ENCODE data around the gene TPSD1. TPM values are rescaled to one million over a fixed set of nuclear protein-coding genes. Genes with fewer than 3 reads are reported as not detected.
"Not testable (repeated sequence)": the region's sequence is repeated elsewhere in the genome, so short reads cannot be mapped to it uniquely, and the experiment has no call there.

Gene TPSD1
- total RNA-seq, 1 donor from 2014 or later = not detected

DNA sequence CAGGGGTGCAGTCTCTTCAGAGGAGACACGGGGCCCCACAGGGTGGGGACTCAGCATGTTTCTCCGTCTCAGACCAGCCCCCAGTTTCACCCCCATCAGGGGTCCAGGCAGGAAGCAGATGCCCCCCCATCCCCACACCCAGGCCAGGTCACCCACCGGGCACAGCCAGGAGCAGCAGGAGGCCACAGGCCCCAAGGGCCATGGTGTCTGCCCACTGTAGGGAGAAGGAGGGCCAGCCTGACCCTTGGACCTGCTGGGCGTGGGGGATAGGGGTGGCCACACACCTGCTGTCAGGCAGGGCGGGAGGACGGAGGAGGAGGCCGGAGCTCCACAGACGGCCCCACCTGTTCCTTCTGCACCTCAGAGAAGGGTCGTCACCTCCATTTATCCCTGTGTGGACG lies 30.8 kb upstream of the TPSD1 start, which contains the start of gene TPSG1:
TPSG1 (minus strand) TSS at position 218 of the 401 bp plus-strand sequence; CDS start at position 202, 16 bp downstream.
- Mint-ChIP-seq H3K9me3 (ENCODE audit: unreplicated experiment) (no peaks in the 10 kb centered on the region), H3K27ac (ENCODE audit: unreplicated experiment) (no peak within 1 kb of the TSS), H3K4me1 (ENCODE audit: unreplicated experiment) (no peaks in the 10 kb centered on the region), H3K36me3 (ENCODE audit: low read depth, unreplicated experiment) (no peaks in the 10 kb centered on the region), H3K27me3 (ENCODE audit: unreplicated experiment) (peaks cover 7% of the 10 kb centered on the region), H3K4me3 (ENCODE audit: unreplicated experiment) (no peak within 1 kb of the TSS)
- no peak for DNase-seq (ENCODE audit: low spot score)
- TF ChIP-seq, protein P1, sequence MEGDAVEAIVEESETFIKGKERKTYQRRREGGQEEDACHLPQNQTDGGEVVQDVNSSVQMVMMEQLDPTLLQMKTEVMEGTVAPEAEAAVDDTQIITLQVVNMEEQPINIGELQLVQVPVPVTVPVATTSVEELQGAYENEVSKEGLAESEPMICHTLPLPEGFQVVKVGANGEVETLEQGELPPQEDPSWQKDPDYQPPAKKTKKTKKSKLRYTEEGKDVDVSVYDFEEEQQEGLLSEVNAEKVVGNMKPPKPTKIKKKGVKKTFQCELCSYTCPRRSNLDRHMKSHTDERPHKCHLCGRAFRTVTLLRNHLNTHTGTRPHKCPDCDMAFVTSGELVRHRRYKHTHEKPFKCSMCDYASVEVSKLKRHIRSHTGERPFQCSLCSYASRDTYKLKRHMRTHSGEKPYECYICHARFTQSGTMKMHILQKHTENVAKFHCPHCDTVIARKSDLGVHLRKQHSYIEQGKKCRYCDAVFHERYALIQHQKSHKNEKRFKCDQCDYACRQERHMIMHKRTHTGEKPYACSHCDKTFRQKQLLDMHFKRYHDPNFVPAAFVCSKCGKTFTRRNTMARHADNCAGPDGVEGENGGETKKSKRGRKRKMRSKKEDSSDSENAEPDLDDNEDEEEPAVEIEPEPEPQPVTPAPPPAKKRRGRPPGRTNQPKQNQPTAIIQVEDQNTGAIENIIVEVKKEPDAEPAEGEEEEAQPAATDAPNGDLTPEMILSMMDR (IDR thresholded peaks at IDR 0.05; ENCODE audit: unreplicated experiment) = no peak

DNA sequence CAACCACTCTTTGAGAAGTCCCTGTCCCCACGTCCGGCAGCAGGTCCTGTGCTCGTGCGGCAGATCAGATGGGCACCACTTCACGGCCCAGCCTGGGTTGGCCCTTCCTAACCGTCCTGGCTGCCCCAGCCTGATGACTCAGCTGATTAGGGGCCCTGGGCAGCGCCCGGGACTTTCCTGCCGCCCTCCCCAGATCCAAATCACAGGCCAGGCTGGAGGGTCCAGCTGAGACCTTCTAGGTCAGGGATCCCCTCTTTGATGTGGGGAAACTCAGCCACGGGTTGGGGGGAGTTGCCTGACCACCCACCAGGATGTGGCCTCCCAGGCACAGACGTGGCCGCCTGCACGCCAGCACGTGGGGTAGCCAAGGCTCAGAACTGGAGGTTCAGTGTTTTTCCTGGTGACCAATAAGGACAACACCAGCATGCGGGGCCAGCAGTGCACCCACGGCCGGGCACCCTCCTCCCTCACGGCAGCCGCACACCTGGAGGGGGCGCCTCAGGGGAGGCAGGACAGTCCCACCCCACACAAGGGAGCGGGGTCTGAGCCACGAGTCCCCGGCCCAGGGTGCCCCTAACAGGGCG lies 30.0 kb upstream of the TPSD1 start:
- not testable (repeated sequence) for H3K36me3 Mint-ChIP-seq (ENCODE audit: low read depth, unreplicated experiment); DNase-seq (ENCODE audit: low spot score); H3K4me3 Mint-ChIP-seq (ENCODE audit: unreplicated experiment); H3K27me3 Mint-ChIP-seq (ENCODE audit: unreplicated experiment); H3K9me3 Mint-ChIP-seq (ENCODE audit: unreplicated experiment); H3K27ac Mint-ChIP-seq (ENCODE audit: unreplicated experiment); H3K4me1 Mint-ChIP-seq (ENCODE audit: unreplicated experiment)

DNA sequence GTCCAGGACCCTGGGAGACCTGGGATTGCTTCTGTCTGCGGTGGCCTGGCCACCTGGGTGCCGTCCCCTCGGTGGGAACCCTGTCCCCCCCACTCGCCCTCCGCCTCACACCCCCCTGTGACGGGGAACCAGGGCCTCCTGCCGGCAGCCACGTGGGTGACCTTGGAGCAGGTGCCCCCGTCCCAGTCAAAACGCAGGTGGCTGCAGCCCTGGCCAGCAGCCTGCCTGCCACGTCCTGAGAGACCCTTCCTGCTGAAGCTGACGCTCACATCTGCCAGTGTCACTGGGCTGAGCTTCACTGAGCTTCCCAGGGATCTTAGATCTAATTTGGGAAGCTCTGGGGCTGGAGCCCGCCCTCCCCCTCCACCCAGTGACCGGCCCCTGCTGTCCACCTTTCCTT lies 29.2 kb upstream of the TPSD1 start:
- not testable (repeated sequence) for H3K27ac Mint-ChIP-seq (ENCODE audit: unreplicated experiment); H3K36me3 Mint-ChIP-seq (ENCODE audit: low read depth, unreplicated experiment)

DNA sequence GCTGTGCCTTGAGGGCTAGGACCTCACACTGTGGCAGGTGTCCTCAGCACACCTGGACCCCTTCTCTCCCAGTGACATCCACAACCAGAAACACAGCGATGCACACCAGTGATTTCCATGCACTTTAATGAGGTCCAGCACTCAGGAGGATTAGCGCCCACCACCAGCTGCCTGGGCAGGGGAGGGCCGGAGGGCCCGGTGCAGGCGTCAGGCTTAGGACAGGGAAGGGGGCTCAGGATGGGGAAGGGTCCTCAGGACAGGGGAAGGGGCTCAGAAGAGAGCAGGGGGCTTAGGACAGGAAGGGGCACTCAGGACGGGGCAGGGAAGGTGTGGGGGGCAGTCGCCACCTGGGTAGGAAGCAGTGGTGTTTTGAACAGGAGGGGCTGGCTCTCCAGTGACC lies 27.6 kb upstream of the TPSD1 start:
- H3K27me3 Mint-ChIP-seq (ENCODE audit: unreplicated experiment); H3K4me3 Mint-ChIP-seq (ENCODE audit: unreplicated experiment); H3K36me3 Mint-ChIP-seq (ENCODE audit: low read depth, unreplicated experiment); H3K27ac Mint-ChIP-seq (ENCODE audit: unreplicated experiment); H3K4me1 Mint-ChIP-seq (ENCODE audit: unreplicated experiment); DNase-seq (ENCODE audit: low spot score); H3K9me3 Mint-ChIP-seq (ENCODE audit: unreplicated experiment): not testable (repeated sequence)

More for the DNA sequence above, 29.2 kb upstream of the TPSD1 start:
- H3K4me1 Mint-ChIP-seq (ENCODE audit: unreplicated experiment); H3K4me3 Mint-ChIP-seq (ENCODE audit: unreplicated experiment); H3K9me3 Mint-ChIP-seq (ENCODE audit: unreplicated experiment); H3K27me3 Mint-ChIP-seq (ENCODE audit: unreplicated experiment); DNase-seq (ENCODE audit: low spot score): not testable (repeated sequence)

DNA sequence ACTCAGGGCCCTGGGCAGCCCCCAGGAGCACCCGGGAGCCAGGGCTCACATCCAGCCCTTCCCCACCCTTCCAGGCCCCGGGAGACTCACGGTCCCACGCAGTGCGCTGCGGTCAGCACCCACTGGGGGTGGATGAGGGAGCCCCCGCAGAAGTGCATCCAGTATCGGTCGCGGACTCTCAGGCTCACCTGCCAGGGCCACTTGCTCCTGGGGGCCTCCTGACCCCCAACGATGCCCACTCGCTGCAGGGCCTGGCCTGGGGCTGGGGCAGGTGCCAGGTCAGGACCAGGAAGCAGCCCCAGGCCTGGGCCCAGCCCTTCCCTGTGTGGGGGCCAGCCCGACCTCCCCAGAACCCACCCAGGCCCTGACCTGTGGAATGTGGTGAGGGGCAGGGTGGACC lies 26.4 kb upstream of the TPSD1 start:
- not testable (repeated sequence) for H3K36me3 Mint-ChIP-seq (ENCODE audit: low read depth, unreplicated experiment); H3K27ac Mint-ChIP-seq (ENCODE audit: unreplicated experiment)

DNA sequence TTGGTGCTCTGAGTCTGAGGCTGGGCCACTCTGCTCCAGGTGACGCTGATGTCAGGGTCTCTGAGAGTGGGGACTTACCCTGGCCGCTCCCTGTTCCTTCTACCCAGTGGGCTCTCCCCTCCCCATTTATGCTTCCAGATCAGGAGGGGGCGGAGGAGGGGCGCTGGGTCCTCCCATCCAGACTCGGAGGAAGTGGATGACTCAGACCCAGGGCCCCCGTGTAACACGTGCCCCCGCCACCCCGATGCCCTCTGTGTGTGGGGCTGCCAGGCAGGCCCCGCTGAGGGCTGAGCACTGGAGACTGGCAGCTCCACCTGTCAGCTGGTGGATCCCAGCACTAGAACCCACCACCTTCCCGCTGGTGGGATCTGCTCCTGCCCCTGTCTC lies 25.8 kb upstream of the TPSD1 start, which contains the start of gene TPSB2:
TPSB2 (minus strand) TSS at position 101 of the 387 bp plus-strand sequence. CDS start 233 bp downstream, outside the sequence.
- DNase-seq (ENCODE audit: low spot score); H3K4me3 Mint-ChIP-seq (ENCODE audit: unreplicated experiment); H3K27me3 Mint-ChIP-seq (ENCODE audit: unreplicated experiment); H3K9me3 Mint-ChIP-seq (ENCODE audit: unreplicated experiment); H3K36me3 Mint-ChIP-seq (ENCODE audit: low read depth, unreplicated experiment); H3K27ac Mint-ChIP-seq (ENCODE audit: unreplicated experiment); H3K4me1 Mint-ChIP-seq (ENCODE audit: unreplicated experiment): not testable (repeated sequence)

More for the DNA sequence above, 26.4 kb upstream of the TPSD1 start:
- not testable (repeated sequence) for H3K4me3 Mint-ChIP-seq (ENCODE audit: unreplicated experiment); DNase-seq (ENCODE audit: low spot score); H3K27me3 Mint-ChIP-seq (ENCODE audit: unreplicated experiment); H3K9me3 Mint-ChIP-seq (ENCODE audit: unreplicated experiment); H3K4me1 Mint-ChIP-seq (ENCODE audit: unreplicated experiment)

DNA sequence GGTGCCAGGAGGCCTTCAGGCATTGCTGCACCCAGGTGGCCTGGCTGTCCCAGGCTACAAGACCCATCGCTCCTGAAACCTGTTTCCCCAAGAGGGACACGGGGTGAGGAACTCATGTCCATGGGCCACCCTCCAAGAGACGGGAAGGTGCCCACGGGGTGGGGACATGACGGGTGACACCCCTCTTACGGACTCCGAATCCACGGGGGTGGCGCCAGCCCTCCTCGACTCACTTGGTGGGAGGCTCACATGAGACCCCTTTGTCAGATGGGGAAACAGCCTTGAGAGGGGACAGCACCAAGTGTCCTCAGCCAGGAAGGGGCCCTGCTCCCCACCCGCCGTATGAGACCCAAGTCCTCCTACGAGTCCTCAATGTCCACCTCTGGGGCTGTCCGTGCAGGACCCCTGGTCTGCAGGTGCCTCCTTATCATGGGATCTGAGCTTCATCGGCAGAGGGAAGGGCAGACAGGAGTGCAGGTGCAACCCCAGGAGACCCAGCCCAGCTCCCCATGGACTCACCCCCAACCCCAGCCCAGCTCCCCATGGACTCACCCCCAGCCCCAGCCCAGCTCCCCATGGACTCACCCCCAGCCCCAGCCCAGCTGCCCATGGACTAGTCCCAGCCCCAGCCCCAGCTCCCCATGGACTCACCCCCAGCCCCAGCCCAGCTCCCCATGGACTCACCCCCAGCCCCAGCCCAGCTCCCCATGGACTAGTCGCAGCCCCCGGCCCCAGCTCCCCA lies 25.2 kb upstream of the TPSD1 start:
- not testable (repeated sequence) for H3K27me3 Mint-ChIP-seq (ENCODE audit: unreplicated experiment); H3K36me3 Mint-ChIP-seq (ENCODE audit: low read depth, unreplicated experiment)

DNA sequence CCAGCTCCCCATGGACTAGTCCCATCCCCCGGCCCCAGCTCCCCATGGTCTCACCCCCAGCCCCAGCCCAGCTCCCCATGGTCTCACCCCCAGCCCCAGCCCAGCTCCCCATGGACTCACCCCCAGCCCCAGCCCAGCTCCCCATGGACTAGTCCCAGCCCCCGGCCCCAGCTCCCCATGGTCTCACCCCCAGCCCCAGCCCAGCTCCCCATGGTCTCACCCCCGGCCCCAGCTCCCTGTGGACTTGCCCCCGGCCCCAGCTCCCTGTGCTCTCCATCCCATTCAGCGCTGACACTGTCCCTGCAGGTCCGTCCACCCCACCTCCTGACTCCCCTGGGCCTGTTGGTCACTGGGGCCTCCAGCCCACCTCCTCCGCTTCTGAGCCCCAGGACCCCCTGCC lies 24.6 kb upstream of the TPSD1 start:
- H3K9me3 Mint-ChIP-seq (ENCODE audit: unreplicated experiment); H3K4me3 Mint-ChIP-seq (ENCODE audit: unreplicated experiment); H3K36me3 Mint-ChIP-seq (ENCODE audit: low read depth, unreplicated experiment); DNase-seq (ENCODE audit: low spot score); H3K27me3 Mint-ChIP-seq (ENCODE audit: unreplicated experiment); H3K27ac Mint-ChIP-seq (ENCODE audit: unreplicated experiment); H3K4me1 Mint-ChIP-seq (ENCODE audit: unreplicated experiment): not testable (repeated sequence)

More for the DNA sequence above, 25.2 kb upstream of the TPSD1 start:
- H3K9me3 Mint-ChIP-seq (ENCODE audit: unreplicated experiment); H3K27ac Mint-ChIP-seq (ENCODE audit: unreplicated experiment); H3K4me3 Mint-ChIP-seq (ENCODE audit: unreplicated experiment); H3K4me1 Mint-ChIP-seq (ENCODE audit: unreplicated experiment); DNase-seq (ENCODE audit: low spot score): not testable (repeated sequence)

DNA sequence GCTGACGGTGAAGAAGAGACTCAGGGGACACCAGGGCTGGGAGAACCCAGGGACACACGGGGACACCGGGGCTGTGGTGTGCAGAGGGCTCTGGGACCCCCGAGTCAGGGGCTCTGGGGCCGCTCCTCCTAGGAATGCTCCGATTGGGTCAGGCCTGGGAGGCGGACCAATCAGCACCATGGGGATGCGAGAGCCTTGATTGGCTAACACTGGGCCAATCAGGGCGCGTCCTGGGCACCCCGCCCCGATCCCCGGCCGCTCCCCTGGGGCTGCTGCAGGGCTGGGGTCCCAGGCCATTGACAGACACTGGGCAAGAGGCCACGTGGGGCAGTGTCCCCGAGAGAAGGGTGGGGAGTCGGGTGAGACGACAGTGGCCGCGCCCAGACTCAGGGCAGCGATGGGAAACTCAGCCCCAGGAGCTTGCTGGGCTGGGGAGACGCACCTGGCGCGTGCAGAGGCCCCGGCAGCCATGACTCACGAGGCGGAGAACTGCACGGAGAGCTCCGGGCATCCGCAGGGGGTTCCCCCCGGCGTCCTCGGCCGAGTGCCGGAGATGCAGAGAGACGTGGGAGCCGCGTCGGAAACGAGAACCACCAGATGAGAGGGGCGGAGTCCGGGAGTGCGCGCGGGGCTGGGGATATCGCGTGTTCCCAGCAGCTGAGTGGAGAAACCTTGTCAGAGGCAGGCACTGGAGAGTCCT lies 23.7 kb upstream of the TPSD1 start:
- H3K4me3 Mint-ChIP-seq (ENCODE audit: unreplicated experiment) = not testable (repeated sequence)

DNA sequence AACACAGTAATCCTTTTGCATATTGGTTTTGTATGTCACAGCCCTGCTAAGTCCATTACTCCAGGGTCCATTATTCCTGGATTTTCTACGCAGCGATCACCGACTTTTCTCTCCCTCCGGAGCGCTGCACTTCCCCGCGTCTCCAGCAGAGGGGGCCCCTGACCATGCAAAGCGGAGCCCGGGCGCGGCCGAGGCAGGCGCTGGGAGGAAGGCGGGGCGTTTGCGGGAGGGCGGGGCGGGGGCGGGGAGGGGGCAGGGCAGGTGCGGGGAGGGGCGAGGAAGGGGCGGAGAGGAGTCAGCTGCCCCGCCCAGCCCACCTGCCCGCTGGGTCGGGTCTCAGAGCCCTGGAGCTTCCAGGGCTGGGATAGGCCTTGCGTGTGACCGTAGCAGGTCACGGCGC lies 19.2 kb upstream of the TPSD1 start:
- H3K4me1 Mint-ChIP-seq (ENCODE audit: unreplicated experiment); H3K27ac Mint-ChIP-seq (ENCODE audit: unreplicated experiment); H3K27me3 Mint-ChIP-seq (ENCODE audit: unreplicated experiment); H3K36me3 Mint-ChIP-seq (ENCODE audit: low read depth, unreplicated experiment); H3K9me3 Mint-ChIP-seq (ENCODE audit: unreplicated experiment); H3K4me3 Mint-ChIP-seq (ENCODE audit: unreplicated experiment); DNase-seq (ENCODE audit: low spot score): not testable (repeated sequence)

More for the DNA sequence above, 23.7 kb upstream of the TPSD1 start:
- H3K9me3 Mint-ChIP-seq (ENCODE audit: unreplicated experiment); DNase-seq (ENCODE audit: low spot score); H3K27me3 Mint-ChIP-seq (ENCODE audit: unreplicated experiment); H3K36me3 Mint-ChIP-seq (ENCODE audit: low read depth, unreplicated experiment); H3K27ac Mint-ChIP-seq (ENCODE audit: unreplicated experiment); H3K4me1 Mint-ChIP-seq (ENCODE audit: unreplicated experiment): not testable (repeated sequence)

Data from endothelial cell (in vitro differentiated cells).